HUES48 (cell line): ENCODE results near the gene CNTNAP2.

Experiments used
- H3K27ac ChIP-seq: one replicate; pipeline ENCODE4 v1.7.0; 2013; ENCODE audit warnings: low read depth, low read length, inconsistent platforms
- H3K27me3 ChIP-seq: 2 replicates; pipeline ENCODE4 v1.6.1; 2013; ENCODE audit warnings: mild to moderate bottlenecking, low read length; ENCODE audit not compliant: control insufficient read depth, insufficient read depth
- H3K36me3 ChIP-seq: 2 replicates; pipeline ENCODE4 v1.6.1; 2013; ENCODE audit warnings: low read length; ENCODE audit not compliant: control insufficient read depth, insufficient read depth
- H3K4me1 ChIP-seq: 2 replicates; pipeline ENCODE4 v1.6.1; 2013; ENCODE audit warnings: mild to moderate bottlenecking, low read length; ENCODE audit not compliant: control insufficient read depth, insufficient read depth
- H3K4me3 ChIP-seq: 2 replicates; pipeline ENCODE4 v1.5.1; 2013; ENCODE audit warnings: mild to moderate bottlenecking, low read depth, low read length
- H3K9ac ChIP-seq: 2 replicates; pipeline ENCODE4 v1.6.1; 2013; ENCODE audit warnings: mild to moderate bottlenecking, low read depth, low read length, moderate library complexity
- H3K9me3 ChIP-seq: 2 replicates; pipeline ENCODE4 v1.6.1; 2013; ENCODE audit warnings: low read length; ENCODE audit not compliant: control insufficient read depth, insufficient read depth

Gene CNTNAP2

DNA sequence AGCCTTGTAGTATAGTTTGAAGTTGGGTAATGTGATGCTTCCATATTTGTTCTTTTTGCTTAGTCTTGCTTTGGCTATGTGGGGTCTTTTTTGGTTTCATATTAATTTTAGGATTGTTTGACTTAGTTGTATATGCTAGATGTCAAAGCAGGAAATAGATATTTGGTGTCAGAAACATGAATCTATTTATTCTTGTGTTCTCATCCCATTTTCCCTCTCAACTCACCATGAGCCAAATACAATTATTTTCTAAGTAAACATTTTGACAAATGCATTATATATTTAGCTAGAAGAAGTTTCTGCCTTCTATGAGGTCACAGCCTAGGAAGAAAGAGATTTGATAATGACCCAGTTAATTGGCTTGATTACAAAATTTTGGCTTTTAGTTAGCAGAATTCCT lies 1313.4 kb downstream of the CNTNAP2 start:
- no peak overlapping the region for H3K9ac ChIP-seq
- H3K4me3 ChIP-seq = no peak overlapping the region
- no peaks in the 10 kb centered on the region for H3K36me3 ChIP-seq
- no peaks in the 10 kb centered on the region for H3K4me1 ChIP-seq
- no peak overlapping the region for H3K27ac ChIP-seq
- peaks cover 30% of the 10 kb centered on the region for H3K27me3 ChIP-seq
- H3K9me3 ChIP-seq = no peaks in the 10 kb centered on the region

DNA sequence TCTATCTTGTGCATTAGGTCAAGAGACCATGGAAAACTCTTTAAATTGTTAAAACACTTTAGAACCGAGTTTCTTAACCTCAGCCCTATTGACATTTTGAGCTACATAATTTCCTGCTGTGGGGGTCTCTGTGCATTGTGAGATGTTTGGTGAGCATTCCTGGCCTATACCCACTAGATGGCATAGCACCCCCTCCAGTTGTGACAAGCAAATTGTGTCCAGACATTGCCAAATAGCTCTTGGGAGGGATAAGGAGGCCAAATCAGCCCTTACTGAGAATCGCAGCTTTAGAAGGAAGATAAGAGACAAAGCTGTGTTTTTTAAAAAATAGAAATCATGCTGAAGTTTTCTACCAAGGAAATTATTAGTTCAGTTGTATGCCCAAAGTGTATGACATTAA lies 1315.5 kb downstream of the CNTNAP2 start:
- H3K36me3 ChIP-seq = no peaks in the 10 kb centered on the region
- H3K27me3 ChIP-seq = peaks cover 51% of the 10 kb centered on the region
- H3K4me1 ChIP-seq = peaks cover 3% of the 10 kb centered on the region; the same call in 1 of the 2 replicates
- H3K27ac ChIP-seq = no peak overlapping the region
- H3K4me3 ChIP-seq = no peak overlapping the region
- H3K9ac ChIP-seq = no peak overlapping the region
- no peaks in the 10 kb centered on the region for H3K9me3 ChIP-seq

DNA sequence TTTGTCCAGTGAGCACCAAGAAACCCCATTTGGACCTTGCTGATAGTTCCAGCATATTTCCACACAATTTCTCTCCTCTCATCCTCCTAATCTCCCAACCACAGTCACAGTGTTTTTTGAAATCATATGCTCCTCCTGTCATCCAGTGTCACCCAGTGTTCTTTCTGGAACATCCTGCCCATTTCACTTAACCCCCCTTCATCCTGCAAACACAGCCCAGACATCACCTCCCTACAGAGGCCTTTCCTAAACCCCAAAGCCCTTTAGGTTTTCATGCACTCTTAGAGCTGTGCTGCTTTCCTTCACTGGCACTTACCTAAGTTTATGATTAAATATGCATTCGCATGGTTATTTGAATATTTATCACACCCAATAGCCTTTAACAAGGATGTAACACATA lies 1316.0 kb downstream of the CNTNAP2 start:
- no peak overlapping the region for H3K9ac ChIP-seq

DNA sequence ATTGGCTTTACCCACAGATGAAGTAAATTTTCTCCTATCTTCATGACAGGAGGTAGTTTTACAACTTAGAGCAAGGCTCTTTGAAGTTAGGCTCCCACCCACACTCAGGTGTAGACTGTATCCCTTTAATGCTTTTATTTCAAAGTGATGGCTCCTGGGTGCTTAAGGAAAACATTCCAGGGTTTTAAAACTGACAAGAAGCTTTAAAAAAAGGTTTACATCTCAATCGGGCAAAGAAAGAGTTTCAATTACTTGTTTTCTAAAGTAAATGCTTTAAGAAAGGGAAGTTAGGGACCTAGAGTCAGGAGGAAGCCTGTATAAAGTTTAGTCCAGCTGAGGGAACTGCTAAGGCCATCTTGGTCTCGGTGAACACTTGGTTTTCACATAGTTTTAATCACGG lies 1320.1 kb downstream of the CNTNAP2 start:
- H3K27ac ChIP-seq = no peak overlapping the region
- peaks cover 96% of the 10 kb centered on the region for H3K27me3 ChIP-seq

More for the DNA sequence above, 1316.0 kb downstream of the CNTNAP2 start:
- H3K4me1 ChIP-seq = peaks cover 3% of the 10 kb centered on the region; the same call in 1 of the 2 replicates
- H3K27me3 ChIP-seq = peaks cover 56% of the 10 kb centered on the region
- H3K36me3 ChIP-seq = no peaks in the 10 kb centered on the region
- no peak overlapping the region for H3K27ac ChIP-seq
- H3K4me3 ChIP-seq = no peak overlapping the region
- no peaks in the 10 kb centered on the region for H3K9me3 ChIP-seq

DNA sequence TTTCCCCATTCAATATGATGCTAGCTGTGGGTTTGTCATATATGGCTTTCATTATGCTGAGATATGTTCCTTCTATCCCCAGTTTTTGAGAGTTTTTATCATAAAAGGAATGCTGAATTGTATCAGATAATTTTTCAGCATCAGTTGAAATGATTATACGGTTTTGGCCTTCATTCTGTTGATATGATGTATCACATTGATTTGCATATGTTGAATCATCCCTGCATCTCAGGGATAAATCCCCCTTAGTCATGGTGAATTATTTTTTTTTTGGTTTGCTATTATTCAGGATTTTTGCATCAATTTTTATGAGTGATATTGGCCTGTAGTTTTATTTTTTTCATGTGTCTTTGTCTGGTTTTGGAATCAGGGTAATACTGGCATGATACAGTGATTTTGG lies 1321.6 kb downstream of the CNTNAP2 start:
- Histone ChIP-seq H3K27ac (no peak overlapping the region), H3K9ac (no peak overlapping the region), H3K9me3 (no peaks in the 10 kb centered on the region), H3K4me3 (no peak overlapping the region), H3K4me1 (peaks cover 3% of the 10 kb centered on the region; the same call in 1 of the 2 replicates), H3K36me3 (no peaks in the 10 kb centered on the region), H3K27me3 (peaks cover 94% of the 10 kb centered on the region)

More for the DNA sequence above, 1320.1 kb downstream of the CNTNAP2 start:
- H3K9ac ChIP-seq = no peak overlapping the region
- no peaks in the 10 kb centered on the region for H3K36me3 ChIP-seq
- H3K9me3 ChIP-seq = no peaks in the 10 kb centered on the region
- H3K4me1 ChIP-seq = peaks cover 3% of the 10 kb centered on the region; the same call in 1 of the 2 replicates
- H3K4me3 ChIP-seq = no peak overlapping the region

DNA sequence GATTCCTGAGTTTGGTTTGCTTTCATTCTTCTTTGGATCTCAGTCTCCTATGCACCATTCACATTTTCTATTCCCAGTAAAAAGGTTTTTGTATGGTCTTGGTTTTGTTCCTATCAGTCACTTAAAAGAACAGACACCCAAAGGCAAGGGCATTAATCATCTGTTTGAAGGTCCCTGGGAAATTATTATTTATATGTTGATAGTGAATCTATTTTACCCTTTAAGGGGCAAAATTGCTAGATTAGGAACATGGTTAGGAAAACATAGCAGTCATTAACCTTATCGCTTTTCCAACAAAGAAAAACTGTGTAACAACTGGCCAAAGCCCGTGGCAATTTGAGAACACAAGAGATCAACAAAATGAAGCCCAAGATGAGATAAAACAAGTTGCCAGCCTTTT lies 1327.3 kb downstream of the CNTNAP2 start:
- Histone ChIP-seq H3K27me3 (peaks cover 36% of the 10 kb centered on the region), H3K36me3 (no peaks in the 10 kb centered on the region), H3K4me3 (no peak overlapping the region), H3K9me3 (no peaks in the 10 kb centered on the region), H3K9ac (no peak overlapping the region), H3K4me1 (no peaks in the 10 kb centered on the region), H3K27ac (no peak overlapping the region)

DNA sequence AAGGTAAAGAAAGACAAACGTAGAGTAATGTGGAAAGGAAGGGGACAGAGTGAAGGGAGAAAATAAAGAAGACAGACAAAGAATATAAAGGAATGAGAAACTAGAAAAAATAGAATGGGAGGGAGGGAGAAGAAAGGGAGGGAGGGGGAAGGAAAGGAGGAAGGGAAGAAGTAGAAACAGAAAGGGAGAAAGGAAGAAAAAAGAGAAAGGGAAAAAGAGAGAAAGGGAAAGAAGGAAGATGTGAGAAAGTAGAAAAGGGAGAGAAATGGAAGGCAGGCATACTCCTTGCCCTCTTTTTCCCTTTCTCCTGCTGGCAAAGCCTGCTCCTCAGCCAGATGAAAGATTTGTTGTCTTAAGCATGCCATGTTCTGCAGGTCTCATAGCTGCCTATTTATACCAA lies 1336.2 kb downstream of the CNTNAP2 start:
- H3K9ac ChIP-seq = no peak overlapping the region
- H3K36me3 ChIP-seq = no peaks in the 10 kb centered on the region
- H3K9me3 ChIP-seq = no peaks in the 10 kb centered on the region
- H3K27me3 ChIP-seq = no peaks in the 10 kb centered on the region
- H3K4me3 ChIP-seq = no peak overlapping the region
- H3K4me1 ChIP-seq = no peaks in the 10 kb centered on the region
- no peak overlapping the region for H3K27ac ChIP-seq

DNA sequence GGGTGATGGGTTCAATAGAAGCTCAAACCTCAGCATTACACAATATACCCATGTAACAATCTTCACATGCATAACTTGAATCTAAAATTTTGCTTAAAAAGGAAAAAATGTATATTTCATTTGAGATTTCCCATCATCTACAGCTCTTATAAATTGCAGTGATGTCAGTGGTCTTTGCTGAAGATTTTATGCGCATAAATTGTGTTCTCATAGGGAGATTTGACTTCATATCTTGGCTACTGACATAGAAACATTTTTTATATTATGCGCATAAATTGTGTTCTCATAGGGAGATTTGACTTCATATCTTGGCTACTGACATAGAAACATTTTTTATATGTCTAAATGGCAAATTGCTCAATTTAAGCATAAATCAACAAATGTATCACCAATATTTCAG lies 1348.6 kb downstream of the CNTNAP2 start:
- H3K4me1 ChIP-seq = no peaks in the 10 kb centered on the region
- H3K36me3 ChIP-seq = no peaks in the 10 kb centered on the region
- H3K4me3 ChIP-seq = no peak overlapping the region
- no peaks in the 10 kb centered on the region for H3K9me3 ChIP-seq
- no peaks in the 10 kb centered on the region for H3K27me3 ChIP-seq
- no peak overlapping the region for H3K27ac ChIP-seq
- no peak overlapping the region for H3K9ac ChIP-seq

DNA sequence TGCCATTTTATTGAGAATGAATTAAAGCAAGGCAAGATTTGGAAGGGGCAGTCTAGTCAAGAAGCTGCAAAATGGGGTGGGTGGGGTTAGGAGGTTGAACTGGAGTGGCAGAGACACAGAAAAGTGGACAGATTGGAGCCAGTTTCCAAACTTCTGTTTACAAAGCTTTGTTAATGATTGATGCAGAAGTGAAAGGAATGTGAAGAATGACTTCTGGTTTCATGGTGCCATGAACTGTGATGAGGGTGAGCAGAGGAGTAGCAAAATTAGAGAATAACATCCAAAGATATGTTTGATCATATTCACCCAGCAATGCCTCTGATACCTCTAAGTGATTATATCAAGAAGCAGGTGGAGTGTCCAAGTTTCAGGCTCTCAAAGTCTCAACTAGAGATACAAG lies 1356.0 kb downstream of the CNTNAP2 start:
- no peak overlapping the region for H3K4me3 ChIP-seq
- no peaks in the 10 kb centered on the region for H3K36me3 ChIP-seq
- no peaks in the 10 kb centered on the region for H3K27me3 ChIP-seq
- no peaks in the 10 kb centered on the region for H3K4me1 ChIP-seq
- no peak overlapping the region for H3K9ac ChIP-seq
- H3K9me3 ChIP-seq = no peaks in the 10 kb centered on the region
- no peak overlapping the region for H3K27ac ChIP-seq

DNA sequence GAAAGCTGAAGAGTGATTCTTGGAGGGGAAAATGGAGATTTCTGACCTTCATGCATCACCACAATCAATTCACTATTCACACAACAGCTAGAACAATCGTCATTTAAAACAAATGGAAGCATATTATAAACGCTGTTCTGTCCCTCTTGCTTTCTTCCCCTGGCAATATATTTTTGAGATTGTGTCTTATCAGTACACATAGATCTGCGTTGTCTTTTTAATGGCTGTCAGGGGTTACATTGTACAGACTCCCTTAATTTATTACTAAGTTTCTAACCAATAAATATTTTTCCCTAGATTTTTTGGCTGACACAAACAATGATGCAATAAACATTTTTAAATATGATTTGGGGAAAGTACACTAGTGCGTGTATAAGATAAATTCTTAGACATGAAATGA lies 1358.3 kb downstream of the CNTNAP2 start:
- no peak overlapping the region for H3K9ac ChIP-seq
- no peaks in the 10 kb centered on the region for H3K27me3 ChIP-seq
- no peaks in the 10 kb centered on the region for H3K4me1 ChIP-seq
- no peaks in the 10 kb centered on the region for H3K9me3 ChIP-seq
- no peaks in the 10 kb centered on the region for H3K36me3 ChIP-seq
- H3K27ac ChIP-seq = no peak overlapping the region
- no peak overlapping the region for H3K4me3 ChIP-seq

DNA sequence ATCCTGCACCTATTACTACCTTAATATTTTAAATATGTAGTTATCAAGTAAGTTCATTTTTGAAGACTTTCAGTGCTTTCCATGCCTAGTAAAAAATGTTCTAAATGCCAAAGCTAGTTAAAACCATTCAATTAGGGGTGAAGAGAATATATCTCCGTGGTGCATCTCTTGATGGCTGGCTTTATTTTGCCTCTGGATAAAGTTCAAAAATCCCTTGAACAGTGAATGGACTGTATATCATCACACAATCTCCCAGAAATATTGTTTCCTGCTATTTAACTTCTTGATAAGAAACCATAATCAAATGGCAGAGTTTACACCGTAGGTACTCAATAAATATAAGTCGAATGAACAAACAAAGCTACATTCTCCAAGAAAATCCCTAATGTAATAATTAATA lies 1360.9 kb downstream of the CNTNAP2 start:
- Histone ChIP-seq H3K27ac (no peak overlapping the region), H3K9me3 (no peaks in the 10 kb centered on the region), H3K9ac (no peak overlapping the region), H3K4me3 (no peak overlapping the region), H3K36me3 (no peaks in the 10 kb centered on the region), H3K27me3 (no peaks in the 10 kb centered on the region), H3K4me1 (no peaks in the 10 kb centered on the region)

DNA sequence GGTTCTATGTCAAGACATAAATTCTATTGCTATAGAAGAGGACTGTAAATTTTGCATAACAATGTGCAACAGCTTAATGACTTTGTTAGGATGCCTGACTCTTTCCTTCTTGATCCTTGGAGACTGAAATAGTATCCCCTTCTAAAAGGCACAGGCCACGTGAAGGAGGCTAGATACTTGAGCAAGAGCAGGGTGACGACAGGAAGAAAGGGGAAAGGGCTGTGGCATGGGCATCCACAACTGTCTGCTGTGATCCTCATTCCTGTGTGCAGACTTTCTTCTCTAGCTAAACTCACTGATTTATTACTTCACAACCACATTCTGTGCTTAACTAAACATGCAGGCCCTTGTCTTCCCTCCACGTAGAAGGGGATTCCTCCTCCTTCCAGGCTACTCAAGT lies 1362.2 kb downstream of the CNTNAP2 start:
- Histone ChIP-seq H3K9me3 (no peaks in the 10 kb centered on the region), H3K4me3 (no peak overlapping the region), H3K27ac (no peak overlapping the region), H3K9ac (no peak overlapping the region), H3K4me1 (no peaks in the 10 kb centered on the region), H3K36me3 (no peaks in the 10 kb centered on the region), H3K27me3 (no peaks in the 10 kb centered on the region)
